GM23248 (cell line): ENCODE data around the gene TSSK3.

ENCODE experiments used
- EZH2 ChIP-seq: fragments of 200-600 bp; sonication (generic); IDR thresholded peaks from 2 replicates; pipeline ENCODE4 v1.6.1; 2018; ENCODE audit warnings: antibody characterized with exemption, mild to moderate bottlenecking; ENCODE audit not compliant: insufficient read depth, poor library complexity, severe bottlenecking
- EZH2phosphoT487 ChIP-seq: fragments of 200-600 bp; sonication (generic); IDR thresholded peaks from 2 replicates; pipeline ENCODE4 v1.6.1; 2018; ENCODE audit warnings: antibody characterized with exemption, moderate library complexity, mild to moderate bottlenecking, low read depth; ENCODE audit not compliant: insufficient read depth

GRCh38 chr1:32361308-32361673, 1.0 kb upstream of the TSSK3 start:
- TF ChIP-seq EZH2phosphoT487 (no peak), EZH2 (no peak)
